ENCODE measurements around the gene LRP5.
"Not testable (repeated sequence)": the region's sequence is repeated elsewhere in the genome, so short reads cannot be mapped to it uniquely, and the experiment has no call there.

LRP5 gene

GRCh38 chr11:68329536-68329935 lies 17.1 kb downstream of the LRP5 start:
- DNase-seq (ENCODE audit: low spot score), result no peak

- DNase-seq (ENCODE audit: low spot score), result no peak
Observed at GRCh38 chr11:68329978-68330699, 17.7 kb downstream of the LRP5 start.

GRCh38 chr11:68330700-68331337 lies 18.4 kb downstream of the LRP5 start:
- DNase-seq (ENCODE audit: low spot score), result no peak

- no peak for DNase-seq (ENCODE audit: low spot score)
Observed at GRCh38 chr11:68331338-68331947, 19.1 kb downstream of the LRP5 start.

GRCh38 chr11:68332186-68332585 lies 19.8 kb downstream of the LRP5 start:
- no peak for DNase-seq (ENCODE audit: low spot score)

GRCh38 chr11:68333173-68333572 lies 20.8 kb downstream of the LRP5 start:
- no peak for DNase-seq (ENCODE audit: low spot score)

GRCh38 chr11:68334923-68335322 lies 22.5 kb downstream of the LRP5 start:
- DNase-seq (ENCODE audit: low spot score), result no peak

- no peak for DNase-seq (ENCODE audit: low spot score)
Observed at GRCh38 chr11:68335683-68336082, 23.3 kb downstream of the LRP5 start.

- DNase-seq (ENCODE audit: low spot score), result no peak
Observed at GRCh38 chr11:68336716-68337115, 24.3 kb downstream of the LRP5 start.

- no peak for DNase-seq (ENCODE audit: low spot score)
Observed at GRCh38 chr11:68337399-68337835, 25.0 kb downstream of the LRP5 start.

- DNase-seq (ENCODE audit: low spot score), result no peak
Observed at GRCh38 chr11:68338051-68338780, 25.8 kb downstream of the LRP5 start.

GRCh38 chr11:68340003-68340767 lies 27.8 kb downstream of the LRP5 start:
- no peak for DNase-seq (ENCODE audit: low spot score)

GRCh38 chr11:68340784-68341556 lies 28.6 kb downstream of the LRP5 start:
- DNase-seq (ENCODE audit: low spot score), result no peak

- DNase-seq (ENCODE audit: low spot score), result peak; percentile 50
Observed at GRCh38 chr11:68341557-68342458, 29.4 kb downstream of the LRP5 start.

GRCh38 chr11:68342459-68343158 lies 30.2 kb downstream of the LRP5 start:
- peak; percentile 78 for DNase-seq (ENCODE audit: low spot score)

GRCh38 chr11:68343761-68344256 lies 31.4 kb downstream of the LRP5 start:
- no peak for DNase-seq (ENCODE audit: low spot score)

- DNase-seq (ENCODE audit: low spot score), result not testable (repeated sequence)
Observed at GRCh38 chr11:68344821-68345220, 32.4 kb downstream of the LRP5 start.

- DNase-seq (ENCODE audit: low spot score), result no peak
Observed at GRCh38 chr11:68345776-68346461, 33.5 kb downstream of the LRP5 start.

GRCh38 chr11:68346462-68346790 lies 34.0 kb downstream of the LRP5 start:
- DNase-seq (ENCODE audit: low spot score), result no peak
